Right lobe of liver (tissue), 4 donors: ENCODE results near the gene C16orf78.

Experiments used
- CTCF ChIP-seq, 4 donors: fragments of 200-600 bp in 3 of 4; fragments of 450-650 bp in 1 of 4; IDR thresholded peaks; one replicate each; pipeline versions ENCODE4 v1.5.1 to v1.8.0; 2016 to 2022; ENCODE audit warnings: antibody characterized with exemption in 4 of 4, mild to moderate bottlenecking in 2 of 4
- POLR2A ChIP-seq: fragments of 450-650 bp; IDR thresholded peaks from one replicate; pipeline ENCODE4 v1.6.1; 2017; ENCODE audit warnings: antibody characterized with exemption, mild to moderate bottlenecking
- donor health status: DM: no; HTN: no; CAD: no.
- donor health status: DM: no; HTN: no; CAD: no.
- donor health status: DM: no; HTN: yes; CAD: no.

- TF ChIP-seq CTCF (IDR thresholded peaks at IDR 0.05) (no peak), POLR2A (no peak)
These were observed 26.1 kb upstream of the C16orf78 start for GRCh38 chr16:49347476-49347875.
